SK-N-SH (cell line): ENCODE measurements around the gene PHC2.

Source experiments
- CTCF ChIP-seq: fragments of 200-600 bp; sonication (generic); IDR thresholded peaks from 2 replicates; pipeline ENCODE4 v1.6.1; 2017; ENCODE audit warnings: antibody characterized with exemption, mild to moderate bottlenecking, moderate library complexity
- ELF1 ChIP-seq: IDR thresholded peaks from 2 replicates; pipeline ENCODE4 v1.4.0; 2012
- EP300 ChIP-seq, 2 experiments: IDR thresholded peaks; 2 replicates each; pipeline versions ENCODE4 v1.4.0 to v1.6.1; 2012; ENCODE audit warnings: borderline replicate concordance in 1 of 2, low read depth in 1 of 2, low read length in 1 of 2
- FOXM1 ChIP-seq: IDR thresholded peaks from 2 replicates; pipeline ENCODE4 v1.4.0; 2012; ENCODE audit warnings: low read depth, mild to moderate bottlenecking
- JUND ChIP-seq: IDR thresholded peaks from 2 replicates; pipeline ENCODE4 v1.4.0; 2012
- MAX ChIP-seq: IDR thresholded peaks from 2 replicates; pipeline ENCODE4 v1.4.0; 2012; ENCODE audit warnings: low read depth
- NRF1 ChIP-seq: IDR thresholded peaks from 2 replicates; pipeline ENCODE4 v1.6.1; 2012; ENCODE audit warnings: low read depth, mild to moderate bottlenecking, low read length
- POLR2AphosphoS5 ChIP-seq: IDR thresholded peaks from 2 replicates; pipeline ENCODE4 v1.6.1; 2012; ENCODE audit warnings: low read depth, low read length
- RCOR1 ChIP-seq: fragments of 150-350 bp; IDR thresholded peaks from 2 replicates; pipeline ENCODE4 v1.6.1; 2017; ENCODE audit warnings: antibody characterized with exemption, low read length
- TAF1 ChIP-seq: IDR thresholded peaks from 2 replicates; pipeline ENCODE4 v1.6.1; 2012; ENCODE audit warnings: low read depth, mild to moderate bottlenecking, low read length, moderate library complexity, borderline replicate concordance
- TEAD4 ChIP-seq: IDR thresholded peaks from 2 replicates; pipeline ENCODE4 v1.4.0; 2012; ENCODE audit warnings: mild to moderate bottlenecking, borderline replicate concordance; ENCODE audit not compliant: insufficient read depth
- USF2 ChIP-seq: fragments of 150-350 bp; IDR thresholded peaks from 2 replicates; pipeline ENCODE4 v1.6.1; 2017; ENCODE audit warnings: antibody characterized with exemption, low read length, low read depth, borderline replicate concordance
- ZBTB33 ChIP-seq: IDR thresholded peaks from 2 replicates; pipeline ENCODE4 v1.4.0; 2012; ENCODE audit warnings: low read depth, borderline replicate concordance

- no peak for TF ChIP-seq CTCF
- TF ChIP-seq POLR2AphosphoS5: no peak
- no peak for TF ChIP-seq MAX
- TF ChIP-seq EP300 (IDR thresholded peaks at IDR 0.05; ENCODE audit: borderline replicate concordance in 1 of 2, low read depth in 1 of 2, low read length in 1 of 2): no peak
- no peak for TF ChIP-seq TEAD4
- TF ChIP-seq ELF1: no peak
- no peak for TF ChIP-seq FOXM1
- TF ChIP-seq RCOR1: no peak
- TF ChIP-seq JUND: no peak
- no peak for TF ChIP-seq TAF1
- TF ChIP-seq NRF1: no peak
- TF ChIP-seq USF2: no peak
- TF ChIP-seq ZBTB33: no peak
These were observed 156.4 kb downstream of the PHC2 start for GRCh38 chr1:33274446-33274845.
